ENCODE data around the gene GOT1.

DNA sequence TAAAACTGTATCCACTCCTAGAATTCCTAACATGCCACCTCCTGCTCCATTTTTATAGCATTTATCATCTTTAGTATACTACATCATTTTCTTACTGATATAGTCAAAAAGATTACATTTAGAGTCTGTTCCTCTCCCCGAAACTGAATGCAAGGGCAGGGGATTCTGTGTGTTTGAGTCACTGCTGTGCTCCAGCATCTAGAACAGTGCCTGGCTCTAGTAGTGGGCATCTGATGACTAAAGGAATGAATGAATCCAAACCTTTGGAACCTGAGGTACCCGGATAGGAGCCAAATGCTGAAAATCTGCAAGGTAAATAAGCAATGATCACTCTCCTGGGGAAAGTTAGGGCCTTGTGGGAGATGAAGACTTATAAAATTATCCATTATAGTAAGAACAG lies 18.9 kb downstream of the GOT1 start:
- TF ChIP-seq SP1 (IDR thresholded peaks at IDR 0.05): no peak
- no peak for TF ChIP-seq BHLHE40 (IDR thresholded peaks at IDR 0.05; ENCODE audit: borderline replicate concordance)
- TF ChIP-seq NFRKB (IDR thresholded peaks at IDR 0.05): no peak
- TF ChIP-seq ZNF384 (IDR thresholded peaks at IDR 0.05): no peak
- TF ChIP-seq FOXK2 (IDR thresholded peaks at IDR 0.05): no peak
- TF ChIP-seq SUZ12 (IDR thresholded peaks at IDR 0.05): no peak
- TF ChIP-seq ARNT (IDR thresholded peaks at IDR 0.05): no peak
- TF ChIP-seq TARDBP (IDR thresholded peaks at IDR 0.05): no peak
